ENCODE measurements around the gene ALDH3B1. TPM values are rescaled to one million over a fixed set of nuclear protein-coding genes. Genes with fewer than 3 reads are reported as not detected.

The ALDH3B1 gene
- polyA plus RNA-seq, 1 donor (not counting 4 experiments of a cell fraction or from before 2014, with no cell fraction given), result 0.16 TPM

GRCh38 chr11:68022531-68022930 lies 12.4 kb downstream of the ALDH3B1 start:
- Histone ChIP-seq H4K20me1 (ENCODE audit: control insufficient read depth, extremely low read depth, insufficient read depth, low read length) (no peaks in the 10 kb centered on the region), H3K79me2 (ENCODE audit: control insufficient read depth, insufficient read depth, low read length) (no peaks in the 10 kb centered on the region), H3K4me1 (ENCODE audit: control insufficient read depth, extremely low read depth, insufficient read depth, low read length) (no peaks in the 10 kb centered on the region), H3K9ac (ENCODE audit: control insufficient read depth, extremely low read depth, insufficient read depth, low read length) (no peak overlapping the region), H3K9me1 (ENCODE audit: control insufficient read depth, extremely low read depth, insufficient read depth, low read length) (no peaks in the 10 kb centered on the region), H3K27me3 (ENCODE audit: control insufficient read depth, extremely low read depth, insufficient read depth, low read length) (no peaks in the 10 kb centered on the region), H3K27ac (ENCODE audit: control insufficient read depth, insufficient read depth, low read length) (no peak overlapping the region), H2AFZ (ENCODE audit: control insufficient read depth, low read length) (no peak overlapping the region), H3K36me3 (ENCODE audit: control insufficient read depth in 2 of 2, extremely low read depth in 1 of 2, insufficient read depth in 2 of 2, low read length in 2 of 2) (no peaks in the 10 kb centered on the region), H3K4me3 (ENCODE audit: control insufficient read depth in 2 of 3, extremely low read depth in 1 of 3, insufficient read depth in 2 of 3, low read depth in 1 of 3, low read length in 3 of 3) (no peak overlapping the region), H3K4me2 (ENCODE audit: control insufficient read depth, extremely low read depth, insufficient read depth, low read depth, low read length) (no peak overlapping the region), H3K9me3 (ENCODE audit: control insufficient read depth, low read depth, low read length) (no peaks in the 10 kb centered on the region)
- no peak for TF ChIP-seq EZH2 (IDR thresholded peaks at IDR 0.05; ENCODE audit: low read length)
- TF ChIP-seq, protein P1, sequence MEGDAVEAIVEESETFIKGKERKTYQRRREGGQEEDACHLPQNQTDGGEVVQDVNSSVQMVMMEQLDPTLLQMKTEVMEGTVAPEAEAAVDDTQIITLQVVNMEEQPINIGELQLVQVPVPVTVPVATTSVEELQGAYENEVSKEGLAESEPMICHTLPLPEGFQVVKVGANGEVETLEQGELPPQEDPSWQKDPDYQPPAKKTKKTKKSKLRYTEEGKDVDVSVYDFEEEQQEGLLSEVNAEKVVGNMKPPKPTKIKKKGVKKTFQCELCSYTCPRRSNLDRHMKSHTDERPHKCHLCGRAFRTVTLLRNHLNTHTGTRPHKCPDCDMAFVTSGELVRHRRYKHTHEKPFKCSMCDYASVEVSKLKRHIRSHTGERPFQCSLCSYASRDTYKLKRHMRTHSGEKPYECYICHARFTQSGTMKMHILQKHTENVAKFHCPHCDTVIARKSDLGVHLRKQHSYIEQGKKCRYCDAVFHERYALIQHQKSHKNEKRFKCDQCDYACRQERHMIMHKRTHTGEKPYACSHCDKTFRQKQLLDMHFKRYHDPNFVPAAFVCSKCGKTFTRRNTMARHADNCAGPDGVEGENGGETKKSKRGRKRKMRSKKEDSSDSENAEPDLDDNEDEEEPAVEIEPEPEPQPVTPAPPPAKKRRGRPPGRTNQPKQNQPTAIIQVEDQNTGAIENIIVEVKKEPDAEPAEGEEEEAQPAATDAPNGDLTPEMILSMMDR (optimal IDR thresholded peaks at IDR 0.05 in 1 of 3, IDR thresholded peaks at IDR 0.05 in 1 of 3, conservative IDR thresholded peaks at IDR 0.05 in 1 of 3; ENCODE audit: extremely low read depth in 1 of 3, insufficient read depth in 2 of 3, low read length in 3 of 3), result no peak
- dilution Hi-C loops (cut with MboI; ENCODE audit: extremely low pct_ligation_motif_present, low sequenced_read_pairs), result no loop called here
- DNase-seq (ENCODE audit: low read depth, low spot score) (no peak), FAIRE-seq (no peak)

GRCh38 chr11:68024508-68024907 lies 14.4 kb downstream of the ALDH3B1 start:
- no peaks in the 10 kb centered on the region for H3K36me3 ChIP-seq (ENCODE audit: control insufficient read depth in 2 of 2, extremely low read depth in 1 of 2, insufficient read depth in 2 of 2, low read length in 2 of 2)
- no peaks in the 10 kb centered on the region for H3K79me2 ChIP-seq (ENCODE audit: control insufficient read depth, insufficient read depth, low read length)
- no peak overlapping the region for H3K4me3 ChIP-seq (ENCODE audit: control insufficient read depth in 2 of 3, extremely low read depth in 1 of 3, insufficient read depth in 2 of 3, low read depth in 1 of 3, low read length in 3 of 3)
- H3K27me3 ChIP-seq (ENCODE audit: control insufficient read depth, extremely low read depth, insufficient read depth, low read length), result no peaks in the 10 kb centered on the region
- no peaks in the 10 kb centered on the region for H4K20me1 ChIP-seq (ENCODE audit: control insufficient read depth, extremely low read depth, insufficient read depth, low read length)
- H2AFZ ChIP-seq (ENCODE audit: control insufficient read depth, low read length), result no peak overlapping the region
- H3K9ac ChIP-seq (ENCODE audit: control insufficient read depth, extremely low read depth, insufficient read depth, low read length), result no peak overlapping the region
- H3K4me1 ChIP-seq (ENCODE audit: control insufficient read depth, extremely low read depth, insufficient read depth, low read length), result peaks cover 13% of the 10 kb centered on the region
- no peak overlapping the region for H3K27ac ChIP-seq (ENCODE audit: control insufficient read depth, insufficient read depth, low read length)
- DNase-seq (ENCODE audit: low read depth, low spot score), result no peak
- dilution Hi-C loops (cut with MboI; ENCODE audit: extremely low pct_ligation_motif_present, low sequenced_read_pairs), result no loop called here
- no peak for TF ChIP-seq EZH2 (IDR thresholded peaks at IDR 0.05; ENCODE audit: low read length)
- TF ChIP-seq, protein P1 (optimal IDR thresholded peaks at IDR 0.05 in 1 of 3, IDR thresholded peaks at IDR 0.05 in 1 of 3, conservative IDR thresholded peaks at IDR 0.05 in 1 of 3; ENCODE audit: extremely low read depth in 1 of 3, insufficient read depth in 2 of 3, low read length in 3 of 3), result no peak
- no peaks in the 10 kb centered on the region for H3K9me1 ChIP-seq (ENCODE audit: control insufficient read depth, extremely low read depth, insufficient read depth, low read length)
- no peaks in the 10 kb centered on the region for H3K9me3 ChIP-seq (ENCODE audit: control insufficient read depth, low read depth, low read length)
- no peak overlapping the region for H3K4me2 ChIP-seq (ENCODE audit: control insufficient read depth, extremely low read depth, insufficient read depth, low read depth, low read length)
- no peak for FAIRE-seq
